DOHH2 (cell line): ENCODE data around the gene DLG1.
"Not testable (repeated sequence)": the region's sequence is repeated elsewhere in the genome, so short reads cannot be mapped to it uniquely, and the experiment has no call there.

Experiments
- H3F3A ChIP-seq: fragments of 200-600 bp; sonication (generic), shearing (Covaris generic); 2 replicates; pipeline ENCODE4 v1.6.0; 2016; ENCODE audit warnings: antibody characterized with exemption, mild to moderate bottlenecking; ENCODE audit not compliant: control insufficient read depth, insufficient read depth
- H3K27ac ChIP-seq: fragments of 200-600 bp; sonication (generic); 2 replicates; pipeline ENCODE4 v1.5.1; 2014; ENCODE audit warnings: low read depth, mild to moderate bottlenecking, low read length, moderate library complexity
- H3K27me3 ChIP-seq: fragments of 200-600 bp; sonication (generic); 2 replicates; pipeline ENCODE4 v1.6.1; 2014; ENCODE audit warnings: mild to moderate bottlenecking, low read length, mixed read lengths; ENCODE audit not compliant: control insufficient read depth
- H3K36me3 ChIP-seq: fragments of 200-600 bp; sonication (generic); 2 replicates; pipeline ENCODE4 v1.6.1; 2014; ENCODE audit warnings: mild to moderate bottlenecking, low read length, moderate library complexity, mixed read lengths; ENCODE audit not compliant: control insufficient read depth
- H3K4me1 ChIP-seq: fragments of 200-600 bp; sonication (generic); 2 replicates; pipeline ENCODE4 v1.6.1; 2014; ENCODE audit warnings: mild to moderate bottlenecking, low read length, mixed read lengths; ENCODE audit not compliant: control insufficient read depth
- H3K4me2 ChIP-seq: fragments of 200-600 bp; sonication (generic); 2 replicates; pipeline ENCODE4 v1.6.0; 2014; ENCODE audit warnings: mild to moderate bottlenecking, low read length, moderate library complexity
- H3K4me3 ChIP-seq: fragments of 200-600 bp; sonication (generic); 2 replicates; pipeline ENCODE4 v1.5.1; 2014; ENCODE audit warnings: mild to moderate bottlenecking, low read length, mixed read lengths
- H3K79me2 ChIP-seq: fragments of 200-600 bp; sonication (generic); 2 replicates; pipeline ENCODE4 v1.6.1; 2014; ENCODE audit warnings: mild to moderate bottlenecking, low read length, mixed read lengths; ENCODE audit not compliant: control insufficient read depth
- H3K9me2 ChIP-seq: fragments of 200-600 bp; sonication (generic); replicated peaks from 2 replicates; pipeline ENCODE4 v1.6.1; 2014; ENCODE audit warnings: mild to moderate bottlenecking, low read length, mixed read lengths; ENCODE audit not compliant: control insufficient read depth
- H3K9me3 ChIP-seq: fragments of 200-600 bp; sonication (generic); 2 replicates; pipeline ENCODE4 v1.6.1; 2014; ENCODE audit warnings: antibody characterized with exemption, low read length, mixed read lengths; ENCODE audit not compliant: control insufficient read depth, insufficient read depth
- H4K20me1 ChIP-seq: fragments of 200-600 bp; sonication (generic); 2 replicates; pipeline ENCODE4 v1.6.0; 2014; ENCODE audit warnings: low read depth, mild to moderate bottlenecking, antibody characterized with exemption, low read length, moderate library complexity; ENCODE audit not compliant: control insufficient read depth, insufficient read depth
- CTCF ChIP-seq: fragments of 200-600 bp; sonication (generic); IDR thresholded peaks from one replicate; pipeline ENCODE4 v1.5.1; 2014; ENCODE audit warnings: antibody characterized with exemption, mild to moderate bottlenecking, low read depth, low read length; ENCODE audit not compliant: poor library complexity, severe bottlenecking
- EZH2phosphoT487 ChIP-seq: fragments of 200-600 bp; sonication (generic); IDR thresholded peaks from 2 replicates; pipeline ENCODE4 v1.6.1; 2017; ENCODE audit warnings: borderline replicate concordance, mild to moderate bottlenecking, antibody characterized with exemption, low read length, moderate library complexity, mixed read lengths

The DLG1 gene

GRCh38 chr3:197035577-197035976 is 262.8 kb downstream of the DLG1 start:
- H3K4me1 ChIP-seq: peaks cover 19% of the 10 kb centered on the region
- H3K27me3 ChIP-seq: peaks cover 28% of the 10 kb centered on the region
- H3K27ac ChIP-seq: no peak overlapping the region
- no peaks in the 10 kb centered on the region for H3K36me3 ChIP-seq
- no peaks in the 10 kb centered on the region for H3K79me2 ChIP-seq
- TF ChIP-seq CTCF (no peak), EZH2phosphoT487 (no peak)
- H3F3A ChIP-seq: peaks cover 4% of the 10 kb centered on the region; the same call in 1 of the 2 replicates
- H3K4me3 ChIP-seq: no peak overlapping the region
- no peaks in the 10 kb centered on the region for H4K20me1 ChIP-seq
- H3K4me2 ChIP-seq: no peak overlapping the region
- H3K9me3 ChIP-seq: no peaks in the 10 kb centered on the region
- no peaks in the 10 kb centered on the region for H3K9me2 ChIP-seq

DNA sequence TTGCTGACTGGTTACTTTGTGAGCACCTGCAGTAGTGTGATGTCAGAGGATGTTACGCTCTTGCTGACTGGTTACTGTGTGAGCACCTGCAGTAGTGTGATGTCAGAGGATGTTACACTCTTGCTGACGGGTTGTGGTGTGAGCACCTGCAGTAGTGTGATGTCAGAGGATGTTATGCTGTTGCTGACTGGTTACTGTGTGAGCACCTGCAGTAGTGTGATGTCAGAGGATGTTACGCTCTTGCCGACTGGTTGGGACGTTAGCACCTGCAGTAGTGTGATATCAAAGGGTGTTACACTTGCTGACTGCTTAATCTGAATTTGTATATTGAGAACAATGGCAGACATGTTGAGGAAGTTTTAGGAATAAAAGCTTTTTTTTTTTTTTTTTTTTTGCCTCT is 263.6 kb downstream of the DLG1 start:
- not testable (repeated sequence) for H3K27ac ChIP-seq, H3F3A ChIP-seq, H3K79me2 ChIP-seq, H4K20me1 ChIP-seq, H3K4me3 ChIP-seq, H3K4me2 ChIP-seq, H3K36me3 ChIP-seq, H3K9me2 ChIP-seq, H3K9me3 ChIP-seq
- H3K4me1 ChIP-seq: peaks cover 25% of the 10 kb centered on the region
- peaks cover 30% of the 10 kb centered on the region for H3K27me3 ChIP-seq

GRCh38 chr3:197033764-197034163 is 264.6 kb downstream of the DLG1 start:
- H3K79me2 ChIP-seq, H3K36me3 ChIP-seq, H3K9me3 ChIP-seq, H3K4me2 ChIP-seq, H3F3A ChIP-seq, H3K9me2 ChIP-seq, H4K20me1 ChIP-seq, H3K4me3 ChIP-seq, H3K27ac ChIP-seq: not testable (repeated sequence)
- peaks cover 33% of the 10 kb centered on the region for H3K4me1 ChIP-seq
- peaks cover 38% of the 10 kb centered on the region for H3K27me3 ChIP-seq

DNA sequence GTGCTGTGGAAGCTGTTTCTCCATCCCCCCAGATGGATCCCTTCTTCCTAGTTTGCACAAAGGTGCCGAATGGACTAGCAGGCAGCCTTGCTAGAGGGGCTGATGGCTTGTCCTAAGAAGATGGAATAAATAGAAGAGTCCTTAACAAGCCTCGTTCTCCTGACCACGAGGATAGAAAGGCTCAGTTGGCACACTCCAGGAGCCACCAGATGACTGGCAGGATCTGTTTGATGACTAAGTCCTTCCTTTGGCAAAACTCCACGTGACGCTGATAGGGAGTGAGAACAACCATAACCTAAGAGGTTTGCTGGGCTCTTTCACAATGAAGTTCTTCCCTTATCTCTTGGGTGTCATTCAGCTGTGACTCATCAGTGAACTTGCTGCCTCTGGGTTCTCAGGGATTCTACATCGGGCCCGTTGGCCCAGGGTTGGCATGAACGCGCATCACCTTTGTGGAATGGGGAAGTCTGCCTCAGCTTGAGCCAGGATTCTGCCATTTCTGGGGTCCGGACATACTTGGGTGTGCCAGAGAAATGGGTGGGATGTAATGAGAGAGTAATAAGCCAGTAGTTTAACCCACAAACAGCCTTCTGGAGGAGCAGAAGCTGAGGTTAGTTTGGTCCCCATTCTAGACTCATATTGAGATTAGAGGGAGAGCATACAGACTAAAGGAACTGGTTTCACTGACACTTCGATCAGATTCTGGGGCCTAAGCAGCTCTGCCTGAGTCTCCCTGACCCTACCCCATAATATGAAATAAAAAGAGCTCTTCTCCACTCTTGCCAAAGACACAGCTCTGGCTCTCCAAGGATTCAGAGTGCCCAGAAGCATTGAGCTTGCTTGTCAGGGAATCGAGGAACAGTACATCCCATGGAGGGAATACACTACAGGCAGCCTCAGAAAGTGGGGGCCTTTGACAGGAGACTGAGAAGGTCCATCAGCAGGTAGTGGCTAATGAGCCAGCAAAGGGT is 266.8 kb downstream of the DLG1 start:
- Histone ChIP-seq H3K27ac (no peak overlapping the region), H3K9me2 (no peaks in the 10 kb centered on the region), H3K9me3 (no peaks in the 10 kb centered on the region), H3K36me3 (no peaks in the 10 kb centered on the region), H3K4me1 (peaks cover 25% of the 10 kb centered on the region), H4K20me1 (no peaks in the 10 kb centered on the region), H3K4me2 (no peak overlapping the region), H3K79me2 (no peaks in the 10 kb centered on the region), H3K27me3 (peaks cover 31% of the 10 kb centered on the region), H3K4me3 (no peak overlapping the region), H3F3A (no peaks in the 10 kb centered on the region; the same call in 1 of the 2 replicates)
- TF ChIP-seq EZH2phosphoT487 (no peak), CTCF (no peak)
